ENCODE data around the gene SLC2A9. TPM values are rescaled to one million over a fixed set of nuclear protein-coding genes. Genes with fewer than 3 reads are reported as not detected.
A peak's percentile ranks its signal among the peaks of the same experiment; 100 is the strongest.

SLC2A9 gene
- total RNA-seq, 4 donors from 2014 or later, result 0.46 to 10.1 (median 3.1) TPM

DNA sequence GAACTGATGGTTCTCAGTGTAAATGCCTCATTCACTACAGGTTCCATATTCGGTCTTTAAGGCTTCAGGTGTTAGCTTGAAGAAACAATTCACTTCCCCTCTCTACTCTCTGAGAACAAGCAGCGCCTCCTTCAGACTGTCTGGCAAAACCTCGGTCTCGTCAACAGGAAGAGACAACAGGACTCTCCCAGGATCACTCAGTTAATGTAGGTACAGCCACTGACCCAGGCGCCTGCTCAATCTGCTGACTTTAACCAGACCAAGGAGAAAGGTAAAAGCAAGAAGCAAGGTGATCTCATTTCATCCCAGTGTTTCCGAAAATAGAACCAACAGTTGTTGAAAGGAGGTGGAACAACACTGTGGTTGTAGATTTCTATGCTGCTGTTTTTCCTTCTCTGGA, 102.2 kb downstream of the SLC2A9 start:
- no peak for TF ChIP-seq POLR2A (IDR thresholded peaks at IDR 0.05)
- TF ChIP-seq, protein P1, sequence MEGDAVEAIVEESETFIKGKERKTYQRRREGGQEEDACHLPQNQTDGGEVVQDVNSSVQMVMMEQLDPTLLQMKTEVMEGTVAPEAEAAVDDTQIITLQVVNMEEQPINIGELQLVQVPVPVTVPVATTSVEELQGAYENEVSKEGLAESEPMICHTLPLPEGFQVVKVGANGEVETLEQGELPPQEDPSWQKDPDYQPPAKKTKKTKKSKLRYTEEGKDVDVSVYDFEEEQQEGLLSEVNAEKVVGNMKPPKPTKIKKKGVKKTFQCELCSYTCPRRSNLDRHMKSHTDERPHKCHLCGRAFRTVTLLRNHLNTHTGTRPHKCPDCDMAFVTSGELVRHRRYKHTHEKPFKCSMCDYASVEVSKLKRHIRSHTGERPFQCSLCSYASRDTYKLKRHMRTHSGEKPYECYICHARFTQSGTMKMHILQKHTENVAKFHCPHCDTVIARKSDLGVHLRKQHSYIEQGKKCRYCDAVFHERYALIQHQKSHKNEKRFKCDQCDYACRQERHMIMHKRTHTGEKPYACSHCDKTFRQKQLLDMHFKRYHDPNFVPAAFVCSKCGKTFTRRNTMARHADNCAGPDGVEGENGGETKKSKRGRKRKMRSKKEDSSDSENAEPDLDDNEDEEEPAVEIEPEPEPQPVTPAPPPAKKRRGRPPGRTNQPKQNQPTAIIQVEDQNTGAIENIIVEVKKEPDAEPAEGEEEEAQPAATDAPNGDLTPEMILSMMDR (IDR thresholded peaks at IDR 0.05), result no peak
- peak in 1 of 2 donors; percentile 39 for DNase-seq (ENCODE audit: low spot score in 2 of 2)
- 91 to 92% methylated on average over 6 of the region's 6 CpGs for WGBS, 2 donors
- intact Hi-C loops (cut with DNase I; ENCODE audit: low total_unique reads), result no loop called here
- H3K4me3 ChIP-seq (ENCODE audit: low read depth, poor library complexity, severe bottlenecking), result no peak overlapping the region

DNA sequence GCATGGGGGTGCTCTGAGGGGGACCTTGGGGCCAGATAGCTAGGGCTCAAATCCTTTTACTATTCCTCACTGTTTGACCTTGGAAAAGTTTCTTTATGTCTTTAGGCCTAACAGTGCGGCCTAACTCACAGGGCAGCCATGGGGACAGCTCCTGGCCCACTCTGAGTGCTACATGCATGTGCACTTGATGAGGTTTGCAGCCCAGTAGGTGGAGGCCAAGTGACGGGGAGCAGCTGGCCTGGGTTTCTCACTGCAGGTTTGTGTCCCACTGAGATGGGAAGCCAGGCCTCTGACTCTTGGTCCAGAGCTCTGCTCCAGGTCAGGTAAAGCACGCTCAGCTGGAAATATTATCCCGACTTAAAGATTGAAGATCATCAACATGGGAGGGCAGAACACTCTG, 102.8 kb downstream of the SLC2A9 start:
- intact Hi-C loops (cut with DNase I; ENCODE audit: low total_unique reads), result no loop called here
- no peak for TF ChIP-seq POLR2A (IDR thresholded peaks at IDR 0.05)
- TF ChIP-seq, protein P1 (IDR thresholded peaks at IDR 0.05), result no peak
- DNase-seq (ENCODE audit: low spot score in 2 of 2), result peak in 1 of 2 donors; percentile 65
- 96% methylated on average over 4 of the region's 4 CpGs for WGBS, 2 donors
- no peak overlapping the region for H3K4me3 ChIP-seq (ENCODE audit: low read depth, poor library complexity, severe bottlenecking)

DNA sequence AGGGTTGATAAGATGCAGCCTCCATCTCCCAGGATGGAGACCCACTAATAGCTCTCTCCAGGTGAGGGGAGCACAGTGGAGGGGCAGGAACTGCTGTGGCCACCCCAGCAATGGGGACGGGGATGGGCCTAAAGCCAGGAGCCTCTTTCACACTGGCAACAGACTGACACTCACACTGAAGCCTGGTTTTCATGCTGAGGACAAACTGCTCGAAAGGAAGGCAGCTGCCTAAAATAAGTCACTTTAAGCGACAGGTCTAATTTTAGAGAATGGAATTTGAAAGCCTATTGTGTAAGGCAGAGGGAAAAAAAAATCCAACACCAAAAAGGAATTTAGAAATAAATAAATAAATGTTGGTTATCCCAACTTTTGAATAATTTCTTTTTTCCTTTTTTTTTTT, 104.4 kb downstream of the SLC2A9 start:
- no peak overlapping the region for H3K4me3 ChIP-seq (ENCODE audit: low read depth, poor library complexity, severe bottlenecking)
- intact Hi-C loops (cut with DNase I; ENCODE audit: low total_unique reads), result no loop called here
- WGBS, 2 donors, result 91 to 98% methylated on average over 3 of the region's 3 CpGs
- TF ChIP-seq POLR2A (IDR thresholded peaks at IDR 0.05), result no peak
- TF ChIP-seq, protein P1 (IDR thresholded peaks at IDR 0.05), result no peak
- DNase-seq (ENCODE audit: low spot score in 2 of 2), result peak in 1 of 2 donors; percentile 48

DNA sequence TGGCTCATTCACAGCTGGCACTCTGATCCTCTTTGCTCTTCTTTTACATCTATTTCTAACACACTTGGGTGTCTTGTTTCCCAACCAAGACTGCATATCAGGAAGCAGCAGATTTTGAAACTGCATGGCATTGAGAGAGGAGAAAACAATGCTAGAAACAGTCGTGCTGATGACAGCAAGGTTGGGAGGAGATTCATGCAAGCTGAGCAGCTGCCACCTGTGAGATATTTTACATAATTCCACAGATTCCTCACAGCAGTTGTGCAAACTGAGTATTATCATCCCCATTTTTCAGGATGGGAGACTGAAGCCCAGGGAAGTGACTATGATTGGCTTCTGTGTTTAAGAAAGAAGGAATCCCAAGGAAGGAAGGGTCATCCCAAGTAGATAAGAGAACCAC, 105.0 kb downstream of the SLC2A9 start:
- DNase-seq (ENCODE audit: low spot score in 2 of 2), result peak in 1 of 2 donors; percentile 23
- H3K4me3 ChIP-seq (ENCODE audit: low read depth, poor library complexity, severe bottlenecking), result no peak overlapping the region
- intact Hi-C loops (cut with DNase I; ENCODE audit: low total_unique reads), result no loop called here
- 42 to 70% methylated on average over 1 of the region's 1 CpG for WGBS, 2 donors
- no peak for TF ChIP-seq POLR2A (IDR thresholded peaks at IDR 0.05)
- TF ChIP-seq, protein P1 (IDR thresholded peaks at IDR 0.05), result no peak

DNA sequence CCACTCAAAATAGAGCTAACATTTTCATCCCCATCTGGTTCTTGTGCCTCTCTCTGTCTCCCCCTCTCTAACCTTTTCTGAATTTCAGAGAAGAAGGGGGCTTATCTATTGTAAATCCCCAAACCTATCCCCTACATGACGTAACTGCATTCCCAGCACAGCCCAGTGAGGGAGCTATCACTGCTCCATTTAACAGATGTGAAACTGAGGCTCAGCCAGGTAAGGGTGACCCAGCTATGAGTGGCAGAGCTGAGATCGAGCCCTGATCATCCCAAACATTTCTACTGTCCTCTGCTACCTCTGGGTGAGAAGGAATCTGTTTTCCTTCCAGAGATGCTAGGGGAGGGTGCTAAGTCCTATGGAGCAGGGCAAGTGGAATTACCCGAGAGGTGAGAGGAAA, 107.5 kb downstream of the SLC2A9 start:
- no peak overlapping the region for H3K4me3 ChIP-seq (ENCODE audit: low read depth, poor library complexity, severe bottlenecking)
- peak in 1 of 2 donors; percentile 12 for DNase-seq (ENCODE audit: low spot score in 2 of 2)
- intact Hi-C loops (cut with DNase I; ENCODE audit: low total_unique reads), result no loop called here
- 83 to 90% methylated on average over 3 of the region's 3 CpGs for WGBS, 2 donors
- TF ChIP-seq, protein P1 (IDR thresholded peaks at IDR 0.05), result no peak
- no peak for TF ChIP-seq POLR2A (IDR thresholded peaks at IDR 0.05)

DNA sequence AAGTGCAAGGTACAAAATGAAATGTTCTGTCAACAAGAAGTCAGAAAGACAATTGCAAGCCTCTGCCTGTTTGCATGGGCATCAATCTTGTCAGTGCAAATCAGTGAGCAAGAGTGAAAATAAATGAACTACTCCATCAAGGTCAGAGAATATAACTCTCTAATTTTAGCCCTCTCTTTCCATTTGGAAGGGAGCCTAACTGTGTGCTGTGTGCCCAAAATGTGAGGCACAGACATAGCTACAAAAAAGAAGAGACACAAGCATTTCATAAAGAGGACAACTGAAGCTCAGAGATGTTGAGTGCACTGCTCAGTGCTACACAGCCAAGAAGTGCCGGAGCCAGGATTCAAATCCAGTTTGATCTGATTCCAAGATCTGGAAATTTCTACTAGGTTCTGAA, 114.3 kb downstream of the SLC2A9 start:
- no peak overlapping the region for H3K4me3 ChIP-seq (ENCODE audit: low read depth, poor library complexity, severe bottlenecking)
- WGBS, 2 donors, result 96 to 100% methylated on average over 1 of the region's 1 CpG
- TF ChIP-seq POLR2A (IDR thresholded peaks at IDR 0.05), result no peak
- TF ChIP-seq, protein P1 (IDR thresholded peaks at IDR 0.05), result no peak
- DNase-seq (ENCODE audit: low spot score in 2 of 2), result peak in 1 of 2 donors; percentile 2
- intact Hi-C loops (cut with DNase I; ENCODE audit: low total_unique reads), result no loop called here
